Neural progenitor cell (in vitro differentiated cells): ENCODE data around the gene SPAAR. TPM values are rescaled to one million over a fixed set of nuclear protein-coding genes. Genes with fewer than 3 reads are reported as not detected.

ENCODE experiments used
- DNase-seq: peaks from one replicate; pipeline ENCODE4 v3.0.0-alpha.2; 2016; ENCODE audit warnings: low spot score
- H2AFZ ChIP-seq: fragments of 200-600 bp; sonication (generic); replicated peaks from 2 replicates; pipeline ENCODE4 v1.6.1; 2016; ENCODE audit warnings: antibody characterized with exemption
- H3F3A ChIP-seq: fragments of 200-600 bp; sonication (generic); 2 replicates; pipeline ENCODE4 v1.6.1; 2016; ENCODE audit warnings: antibody characterized with exemption, low read depth
- H3K27ac ChIP-seq: fragments of 200-600 bp; sonication (generic); 2 replicates; pipeline ENCODE4 v1.5.1; 2016; ENCODE audit warnings: mild to moderate bottlenecking
- H3K27me3 ChIP-seq: fragments of 200-600 bp; sonication (generic); 2 replicates; pipeline ENCODE4 v1.6.1; 2016; ENCODE audit warnings: mild to moderate bottlenecking, moderate library complexity
- H3K36me3 ChIP-seq: fragments of 200-600 bp; sonication (generic); 2 replicates; pipeline ENCODE4 v1.5.1; 2016
- H3K4me1 ChIP-seq: fragments of 200-600 bp; sonication (generic); 2 replicates; pipeline ENCODE4 v1.6.1; 2016; ENCODE audit warnings: mixed run types
- H3K4me2 ChIP-seq: fragments of 200-600 bp; sonication (generic); 2 replicates; pipeline ENCODE4 v1.6.1; 2016
- H3K4me3 ChIP-seq: fragments of 200-600 bp; sonication (generic); 2 replicates; pipeline ENCODE4 v1.5.1; 2016
- H3K79me2 ChIP-seq: fragments of 200-600 bp; sonication (generic); 2 replicates; pipeline ENCODE4 v1.6.1; 2016; ENCODE audit warnings: low read depth
- H3K9ac ChIP-seq: fragments of 200-600 bp; sonication (generic); 2 replicates; pipeline ENCODE4 v1.6.1; 2016
- H3K9me3 ChIP-seq: fragments of 200-600 bp; sonication (generic); 2 replicates; pipeline ENCODE4 v1.5.1; 2016; ENCODE audit warnings: low read depth
- H4K20me1 ChIP-seq: fragments of 200-600 bp; sonication (generic); 2 replicates; pipeline ENCODE4 v1.6.1; 2016; ENCODE audit warnings: low read depth
- H3K27ac Mint-ChIP-seq: 3 replicates; pipeline ENCODE4 v1.8.0; 2021; ENCODE audit warnings: mixed read lengths
- H3K27me3 Mint-ChIP-seq: 2 replicates; pipeline ENCODE4 v1.8.0; 2022; ENCODE audit warnings: low read depth, mild to moderate bottlenecking, inconsistent platforms, moderate library complexity, mixed read lengths; ENCODE audit not compliant: insufficient read depth
- H3K36me3 Mint-ChIP-seq: 3 replicates; pipeline ENCODE4 v1.8.0; 2021; ENCODE audit warnings: mixed read lengths
- H3K4me1 Mint-ChIP-seq: 3 replicates; pipeline ENCODE4 v1.8.0; 2021; ENCODE audit warnings: mixed read lengths
- H3K4me3 Mint-ChIP-seq: 3 replicates; pipeline ENCODE4 v1.8.0; 2021; ENCODE audit warnings: mild to moderate bottlenecking, moderate library complexity, mixed read lengths
- H3K9me3 Mint-ChIP-seq: 3 replicates; pipeline ENCODE4 v1.8.0; 2020; ENCODE audit warnings: mixed read lengths
- CTCF ChIP-seq: fragments of 200-600 bp; sonication (generic); IDR thresholded peaks from 2 replicates; pipeline ENCODE4 v1.5.1; 2017; ENCODE audit warnings: antibody characterized with exemption, mild to moderate bottlenecking
- EZH2 ChIP-seq: fragments of 200-600 bp; sonication (generic); IDR thresholded peaks from 2 replicates; pipeline ENCODE4 v1.6.1; 2017; ENCODE audit warnings: antibody characterized with exemption, mild to moderate bottlenecking, moderate library complexity
- EZH2phosphoT487 ChIP-seq: fragments of 200-600 bp; sonication (generic); IDR thresholded peaks from 2 replicates; pipeline ENCODE4 v1.6.1; 2017; ENCODE audit warnings: antibody characterized with exemption
- total RNA-seq: library from RNA; depleted of rRNA; stranded (reverse); fragments of >200 nt; gene quantifications from 2 replicates; pipeline ENCODE4 v1.2.3, GENCODE V29; 2015; ENCODE audit warnings: low replicate concordance

The SPAAR gene
- total RNA-seq, 1 donor from 2014 or later: not detected

DNA sequence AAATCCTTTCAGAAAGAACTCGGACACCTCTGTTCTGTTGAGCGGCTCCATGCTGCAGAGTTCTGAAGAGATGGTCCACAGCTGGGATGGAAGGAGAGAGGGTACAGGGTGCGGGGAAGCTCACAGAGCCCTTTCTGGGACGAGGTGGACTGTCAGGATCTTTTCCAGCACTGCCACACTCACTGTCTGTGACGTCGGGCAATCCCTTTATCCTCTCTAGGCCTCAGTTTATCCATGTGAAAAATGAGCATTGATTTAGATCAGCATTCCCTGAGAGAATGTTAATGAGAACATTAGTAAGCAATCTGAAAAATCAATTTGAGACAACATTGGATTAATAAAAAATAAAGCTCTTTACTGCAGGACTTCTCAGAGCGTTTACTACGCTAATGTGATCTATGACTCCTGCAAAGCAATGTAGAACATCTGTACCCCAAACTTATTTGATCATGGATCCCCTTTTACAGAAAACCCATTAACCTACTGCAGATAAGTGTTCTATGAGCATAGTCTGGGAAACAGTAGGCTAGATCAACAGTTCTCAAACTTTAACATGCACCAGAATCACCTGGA lies 38.9 kb upstream of the SPAAR start, which contains the start of gene OR13J1:
Gene OR13J1 (minus strand): TSS at position 51 of the 573 bp plus-strand sequence. CDS start 0 bp downstream, at position 51.
- H3K36me3 Mint-ChIP-seq: no peaks in the 10 kb centered on the region
- TF ChIP-seq EZH2phosphoT487 (no peak), CTCF (no peak), EZH2 (no peak)
- H2AFZ ChIP-seq: no peak within 1 kb of the TSS

DNA sequence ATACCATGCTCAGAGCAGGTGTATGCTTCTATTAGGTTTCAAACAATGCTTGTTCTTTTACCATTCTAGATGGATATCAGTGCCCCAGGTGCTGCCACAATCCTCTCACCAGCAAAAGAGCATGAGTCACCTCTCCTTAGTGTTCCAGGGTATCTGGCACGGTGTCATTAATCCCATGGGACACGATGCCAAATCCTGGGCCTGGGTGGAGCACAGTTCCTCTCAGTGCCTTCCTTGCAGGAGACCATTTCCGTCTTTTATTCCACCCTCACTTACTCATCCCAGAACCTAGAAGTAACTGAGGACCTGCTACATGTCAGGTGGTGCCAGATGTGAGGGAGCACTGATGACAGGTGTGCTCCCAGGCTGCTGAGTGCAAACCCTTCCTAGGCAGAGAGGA lies 37.7 kb upstream of the SPAAR start:
- Histone ChIP-seq H4K20me1 (no peaks in the 10 kb centered on the region), H3K4me3 (no peak overlapping the region), H3F3A (no peaks in the 10 kb centered on the region), H3K9ac (no peak overlapping the region), H3K79me2 (no peaks in the 10 kb centered on the region), H3K27ac (no peak overlapping the region), H3K4me2 (no peak overlapping the region), H2AFZ (no peak overlapping the region), H3K36me3 (no peaks in the 10 kb centered on the region), H3K9me3 (no peaks in the 10 kb centered on the region), H3K27me3 (no peaks in the 10 kb centered on the region), H3K4me1 (no peaks in the 10 kb centered on the region)
- no peak for DNase-seq
- Mint-ChIP-seq H3K36me3 (no peaks in the 10 kb centered on the region), H3K4me3 (no peak overlapping the region), H3K27ac (no peak overlapping the region), H3K27me3 (no peaks in the 10 kb centered on the region), H3K4me1 (peaks cover 7% of the 10 kb centered on the region), H3K9me3 (peaks cover 8% of the 10 kb centered on the region)
- no peak for TF ChIP-seq EZH2
- TF ChIP-seq EZH2phosphoT487: no peak
- no peak for TF ChIP-seq CTCF

More for the DNA sequence above, 38.9 kb upstream of the SPAAR start, which contains the start of gene OR13J1:
- peaks cover 2% of the 10 kb centered on the region for H3K27me3 Mint-ChIP-seq
- peaks cover under 1% of the 10 kb centered on the region for H3K9me3 Mint-ChIP-seq
- no peaks in the 10 kb centered on the region for H3K27me3 ChIP-seq
- peak within 1 kb of the TSS; percentile 66 for H3K27ac Mint-ChIP-seq
- no peak within 1 kb of the TSS for H3K4me3 Mint-ChIP-seq
- no peaks in the 10 kb centered on the region for H3K4me1 ChIP-seq
- no peak within 1 kb of the TSS for H3K9ac ChIP-seq
- H4K20me1 ChIP-seq: no peaks in the 10 kb centered on the region
- DNase-seq: no peak
- no peak within 1 kb of the TSS for H3K4me2 ChIP-seq
- H3F3A ChIP-seq: no peaks in the 10 kb centered on the region
- no peaks in the 10 kb centered on the region for H3K9me3 ChIP-seq
- H3K4me3 ChIP-seq: no peak within 1 kb of the TSS
- H3K79me2 ChIP-seq: no peaks in the 10 kb centered on the region
- H3K4me1 Mint-ChIP-seq: peaks cover 7% of the 10 kb centered on the region
- no peaks in the 10 kb centered on the region for H3K36me3 ChIP-seq
- H3K27ac ChIP-seq: no peak within 1 kb of the TSS

DNA sequence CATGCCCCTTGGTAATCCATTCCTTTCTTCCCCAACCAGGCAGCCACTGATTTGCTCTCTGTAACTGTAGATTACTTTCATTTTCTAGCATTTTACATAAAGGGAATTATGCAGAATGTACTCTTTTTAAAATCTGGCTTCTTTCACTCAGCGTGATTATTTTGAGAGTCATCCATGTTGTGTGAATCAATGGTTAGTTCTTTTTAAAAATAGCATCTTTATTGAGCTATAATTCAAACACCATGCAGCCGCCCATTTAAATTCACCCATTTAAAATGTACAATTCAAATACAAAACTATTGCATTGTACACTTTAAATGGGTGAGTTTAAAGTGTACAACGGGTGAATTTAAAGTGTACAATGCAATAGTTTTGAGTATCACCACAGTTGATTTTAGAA lies 36.8 kb upstream of the SPAAR start:
- no peaks in the 10 kb centered on the region for H3K27me3 ChIP-seq
- no peak overlapping the region for H3K4me2 ChIP-seq
- no peaks in the 10 kb centered on the region for H3K27me3 Mint-ChIP-seq
- H4K20me1 ChIP-seq: no peaks in the 10 kb centered on the region
- H3K9me3 Mint-ChIP-seq: peaks cover 14% of the 10 kb centered on the region
- H3K36me3 ChIP-seq: no peaks in the 10 kb centered on the region
- H3K4me1 Mint-ChIP-seq: peaks cover 7% of the 10 kb centered on the region
- DNase-seq: no peak
- no peak overlapping the region for H3K4me3 Mint-ChIP-seq
- H3K9me3 ChIP-seq: no peaks in the 10 kb centered on the region
- no peak overlapping the region for H3K9ac ChIP-seq
- no peak overlapping the region for H3K27ac ChIP-seq
- H3K79me2 ChIP-seq: no peaks in the 10 kb centered on the region
- H3K4me3 ChIP-seq: no peak overlapping the region
- no peaks in the 10 kb centered on the region for H3K4me1 ChIP-seq
- H3K27ac Mint-ChIP-seq: no peak overlapping the region
- no peaks in the 10 kb centered on the region for H3K36me3 Mint-ChIP-seq
- no peak overlapping the region for H2AFZ ChIP-seq
- no peaks in the 10 kb centered on the region for H3F3A ChIP-seq
- TF ChIP-seq CTCF (no peak), EZH2 (no peak), EZH2phosphoT487 (no peak)
